HT1080 (cell line): Measurements from ENCODE around the gene KIAA0513. TPM values are rescaled to one million over a fixed set of nuclear protein-coding genes. Genes with fewer than 3 reads are reported as not detected.
A peak's percentile ranks its signal among the peaks of the same experiment; 100 is the strongest.

Source experiments
- DNase-seq: peaks from one replicate; pipeline ENCODE4 v3.0.0-alpha.2; 2015; ENCODE audit warnings: low read depth
- polyA plus RNA-seq, 2 experiments: library from polyadenylated mRNA; depleted of rRNA; stranded (reverse); fragments of >200 nt; gene quantifications; 2 replicates each; pipeline ENCODE4 v1.2.3, GENCODE V29; 2015
- total RNA-seq: library from RNA; depleted of rRNA; stranded (reverse); fragments of >200 nt; shearing (Covaris generic); gene quantifications from 2 replicates; pipeline ENCODE4 v1.2.3, GENCODE V29; 2014; rRNA removed

Gene KIAA0513
- 2.7 and 3.4 TPM in 2 replicates for total RNA-seq
- polyA plus RNA-seq (2015; cell fraction: cytosol; rRNA removed), result 2.8 and 5.5 TPM in 2 replicates
- 2.5 and 3.5 TPM in 2 replicates for polyA plus RNA-seq (2015; cell fraction: nucleus; rRNA removed)

GRCh38 chr16:85027349-85027957 is at the start of gene KIAA0513:
Gene KIAA0513, plus strand, starts transcription at chr16:85027795. Its CDS starts 39,277 bp downstream, at chr16:85067072.
- DNase-seq, result peak; percentile 85

GRCh38 chr16:84979516-84979915 is 48.1 kb upstream of the KIAA0513 start:
- no peak for DNase-seq

- DNase-seq, result no peak
These were observed 45.2 kb upstream of the KIAA0513 start for GRCh38 chr16:84982434-84982833.

- DNase-seq, result peak; percentile 76
These were observed 42.2 kb upstream of the KIAA0513 start for GRCh38 chr16:84985079-84986065.

- no peak for DNase-seq
These were observed 41.5 kb upstream of the KIAA0513 start for GRCh38 chr16:84986102-84986501.

- DNase-seq, result no peak
These were observed 40.7 kb upstream of the KIAA0513 start for GRCh38 chr16:84986879-84987278.

GRCh38 chr16:84988328-84989080 is 39.1 kb upstream of the KIAA0513 start:
- DNase-seq, result no peak

GRCh38 chr16:84989749-84990620 is 37.6 kb upstream of the KIAA0513 start:
- no peak for DNase-seq

GRCh38 chr16:84990782-84991181 is 36.8 kb upstream of the KIAA0513 start:
- no peak for DNase-seq

- DNase-seq, result no peak
These were observed 34.9 kb upstream of the KIAA0513 start for GRCh38 chr16:84992717-84993075.

GRCh38 chr16:84993926-84994325 is 33.7 kb upstream of the KIAA0513 start:
- no peak for DNase-seq

- DNase-seq, result no peak
These were observed 31.9 kb upstream of the KIAA0513 start for GRCh38 chr16:84995663-84996062.

- no peak for DNase-seq
These were observed 31.2 kb upstream of the KIAA0513 start for GRCh38 chr16:84996365-84996764.

- no peak for DNase-seq
These were observed 28.4 kb upstream of the KIAA0513 start for GRCh38 chr16:84999200-84999599.

GRCh38 chr16:84999857-85000480 is 27.6 kb upstream of the KIAA0513 start:
- DNase-seq, result no peak

- no peak for DNase-seq
These were observed 25.5 kb upstream of the KIAA0513 start for GRCh38 chr16:85002099-85002541.

- no peak for DNase-seq
These were observed 25.0 kb upstream of the KIAA0513 start for GRCh38 chr16:85002608-85003007.

- DNase-seq, result no peak
These were observed 24.5 kb upstream of the KIAA0513 start for GRCh38 chr16:85003076-85003475.

- no peak for DNase-seq
These were observed 23.6 kb upstream of the KIAA0513 start for GRCh38 chr16:85003725-85004586.
